ENCODE data around the gene GRIK5.
"Not testable (repeated sequence)": the region's sequence is repeated elsewhere in the genome, so short reads cannot be mapped to it uniquely, and the experiment has no call there.

Gene GRIK5

GRCh38 chr19:42042455-42043170, 27.4 kb downstream of the GRIK5 start:
- DNase-seq, result no peak

DNA sequence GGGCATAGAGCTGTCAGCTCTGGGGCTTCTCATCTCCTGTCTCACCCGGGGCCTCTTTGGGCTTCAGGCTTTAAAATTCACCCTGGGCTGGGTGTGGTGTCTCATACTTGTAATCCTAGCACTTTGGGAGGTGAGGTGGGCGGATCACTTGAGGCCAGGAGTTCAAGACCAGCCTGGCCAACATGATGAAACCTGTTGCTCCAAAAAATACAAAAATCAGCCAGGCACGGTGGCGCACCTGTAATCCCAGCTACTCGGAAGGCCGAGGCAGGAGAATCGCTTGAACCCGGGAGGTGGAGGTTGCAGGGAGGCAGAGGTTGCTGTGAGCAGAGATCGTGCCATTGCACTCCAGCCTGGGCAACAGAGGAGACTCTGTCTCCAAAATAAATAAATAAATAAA, 29.5 kb downstream of the GRIK5 start:
- not testable (repeated sequence) for DNase-seq

DNA sequence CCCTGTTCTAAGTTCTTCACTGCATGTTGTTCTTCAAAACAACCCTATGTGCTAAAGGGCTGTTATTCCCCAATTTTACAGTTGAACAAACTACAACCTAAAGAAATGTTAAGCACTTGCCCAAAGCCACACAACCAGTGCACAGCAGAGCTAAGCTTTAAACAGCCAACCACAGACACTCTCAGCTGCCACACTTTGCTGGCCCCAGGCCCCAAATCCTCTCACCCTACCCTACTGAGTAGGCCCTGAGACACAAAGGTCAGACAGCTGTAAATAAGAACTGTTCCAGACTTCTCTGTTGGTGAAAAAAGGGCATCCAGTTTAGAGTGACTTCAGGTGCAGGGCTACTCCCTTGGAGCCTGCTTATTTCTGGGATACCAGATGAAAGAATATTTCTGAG, 30.0 kb downstream of the GRIK5 start:
- DNase-seq, result no peak

- no peak for DNase-seq
Measured at GRCh38 chr19:42038666-42039065, 31.3 kb downstream of the GRIK5 start.

DNA sequence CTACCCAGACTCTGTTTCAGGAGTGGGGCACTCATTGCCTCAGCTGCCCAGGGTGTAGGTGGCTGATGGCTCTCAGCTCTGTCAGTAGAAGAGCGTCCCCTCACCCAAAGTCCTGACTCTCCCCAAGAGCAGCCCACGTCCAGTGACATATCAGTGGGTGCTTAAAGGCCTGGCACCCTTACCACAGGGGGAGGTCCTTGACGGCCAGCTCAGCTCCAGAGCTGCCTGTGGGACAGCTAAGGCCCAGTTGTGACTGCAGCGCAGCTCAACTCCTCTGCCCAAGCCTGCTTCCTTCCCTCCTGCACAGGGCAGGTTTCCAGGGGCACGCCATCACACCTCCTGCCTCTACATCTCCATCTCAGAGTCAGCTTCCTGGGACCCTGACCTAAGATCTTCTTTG, 32.4 kb downstream of the GRIK5 start:
- no peak for DNase-seq

DNA sequence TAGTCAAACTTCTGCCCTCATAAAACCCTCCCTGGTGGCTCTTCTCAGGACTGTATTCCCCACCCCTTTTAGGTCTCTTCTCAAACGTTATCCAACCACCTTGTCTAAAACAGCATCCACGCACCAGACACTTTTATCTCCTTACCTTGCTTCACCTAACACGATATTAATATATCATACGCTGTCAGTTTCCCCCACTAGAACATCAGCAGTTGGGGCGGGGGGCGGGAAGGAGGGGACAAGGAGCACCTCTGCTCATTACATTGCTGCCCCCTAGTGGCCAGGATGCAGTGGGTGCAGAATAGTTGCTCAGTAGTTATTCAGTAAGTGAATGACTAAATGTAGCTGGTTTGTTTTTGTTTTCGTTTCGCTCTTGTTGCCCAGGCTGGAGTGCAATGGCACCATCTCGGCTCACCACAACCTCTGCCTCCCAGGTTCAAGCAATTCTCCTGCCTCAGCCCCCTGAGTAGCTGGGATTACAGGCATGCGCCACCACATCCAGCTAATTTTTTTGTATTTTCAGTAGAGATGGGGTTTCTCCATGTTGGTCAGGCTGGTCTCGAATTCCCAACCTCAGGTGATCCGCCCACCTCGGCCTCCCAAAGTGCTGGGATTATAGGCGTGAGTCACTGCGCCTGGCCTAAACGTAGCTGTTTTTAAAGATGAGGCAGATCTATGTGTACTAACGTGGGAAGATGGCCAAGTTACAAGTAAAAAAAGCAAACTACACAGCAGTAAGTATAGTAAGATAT, 35.2 kb downstream of the GRIK5 start:
- DNase-seq, result peak; percentile 58

GRCh38 chr19:42033413-42033812, 36.6 kb downstream of the GRIK5 start:
- no peak for DNase-seq

GRCh38 chr19:42032431-42032830, 37.6 kb downstream of the GRIK5 start:
- no peak for DNase-seq

GRCh38 chr19:42030645-42031440, 39.2 kb downstream of the GRIK5 start:
- no peak for DNase-seq

DNA sequence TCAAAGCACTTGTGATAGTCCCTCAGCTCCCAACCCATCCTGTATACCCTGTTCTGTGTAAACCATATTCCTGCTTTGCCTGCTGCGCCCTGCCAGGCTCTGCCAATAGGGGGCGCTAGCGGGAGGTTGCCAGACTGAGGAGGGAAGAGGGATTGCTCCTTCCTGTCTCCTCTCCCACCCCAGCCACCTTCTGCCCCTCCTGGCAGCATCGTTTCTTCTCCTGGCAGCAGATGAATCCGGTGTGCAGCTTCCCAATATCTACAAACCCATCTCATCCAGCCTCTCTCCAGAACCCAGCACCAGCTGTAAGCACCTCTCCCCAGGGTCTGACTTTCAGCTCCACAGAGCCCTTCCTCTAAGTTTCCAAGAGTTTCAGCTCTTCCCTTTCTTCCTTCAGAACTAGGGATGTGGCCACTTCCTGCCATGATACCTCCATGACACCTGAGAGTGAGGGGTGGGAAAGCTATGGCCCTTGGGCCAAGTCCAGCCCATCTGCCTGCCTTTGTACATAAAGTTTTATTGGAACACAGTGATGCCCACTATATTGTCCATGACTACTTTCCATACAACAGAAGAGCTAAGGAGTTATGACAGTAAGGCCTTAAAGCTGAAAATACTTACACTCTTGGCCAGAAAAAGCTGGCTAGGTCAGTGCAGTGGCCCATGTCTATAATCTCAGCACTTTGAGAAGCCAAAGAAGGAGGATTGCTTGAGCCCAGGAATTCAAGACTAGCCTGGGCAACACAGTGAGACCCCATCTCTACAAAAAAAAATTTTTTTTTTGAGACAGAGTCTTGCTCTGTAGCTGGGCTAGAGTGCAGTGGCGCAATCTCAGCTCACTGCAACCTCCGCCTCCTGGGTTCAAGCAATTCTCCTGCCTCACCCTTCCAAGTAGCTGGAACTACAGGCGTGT, 41.4 kb downstream of the GRIK5 start:
- no peak for DNase-seq

- DNase-seq, result no peak
Measured at GRCh38 chr19:42024622-42025111, 45.3 kb downstream of the GRIK5 start.

GRCh38 chr19:42023943-42024260, 46.1 kb downstream of the GRIK5 start:
- no peak for DNase-seq

GRCh38 chr19:42023121-42023942, 46.7 kb downstream of the GRIK5 start:
- DNase-seq, result peak; percentile 37

DNA sequence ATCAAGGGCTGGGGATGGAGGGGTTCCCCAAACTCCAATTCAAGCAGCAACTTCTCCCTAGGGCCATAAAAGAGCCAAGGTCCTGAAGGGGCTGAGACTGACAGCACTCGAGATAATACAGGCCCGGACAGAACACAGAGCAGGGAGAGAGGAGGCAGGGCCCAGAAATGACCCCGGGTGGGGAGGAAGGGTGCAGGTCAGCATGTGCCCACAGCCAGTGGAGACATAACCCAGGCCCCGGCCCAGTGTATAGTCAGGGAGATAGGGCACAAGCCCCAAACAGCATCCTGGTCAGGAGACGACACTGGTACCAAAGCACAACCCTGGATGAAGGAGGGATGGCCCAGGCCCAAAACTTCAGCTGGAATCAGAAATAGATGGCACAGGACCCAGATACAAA, 47.4 kb downstream of the GRIK5 start:
- no peak for DNase-seq

GRCh38 chr19:42021185-42021584, 48.8 kb downstream of the GRIK5 start:
- no peak for DNase-seq

DNA sequence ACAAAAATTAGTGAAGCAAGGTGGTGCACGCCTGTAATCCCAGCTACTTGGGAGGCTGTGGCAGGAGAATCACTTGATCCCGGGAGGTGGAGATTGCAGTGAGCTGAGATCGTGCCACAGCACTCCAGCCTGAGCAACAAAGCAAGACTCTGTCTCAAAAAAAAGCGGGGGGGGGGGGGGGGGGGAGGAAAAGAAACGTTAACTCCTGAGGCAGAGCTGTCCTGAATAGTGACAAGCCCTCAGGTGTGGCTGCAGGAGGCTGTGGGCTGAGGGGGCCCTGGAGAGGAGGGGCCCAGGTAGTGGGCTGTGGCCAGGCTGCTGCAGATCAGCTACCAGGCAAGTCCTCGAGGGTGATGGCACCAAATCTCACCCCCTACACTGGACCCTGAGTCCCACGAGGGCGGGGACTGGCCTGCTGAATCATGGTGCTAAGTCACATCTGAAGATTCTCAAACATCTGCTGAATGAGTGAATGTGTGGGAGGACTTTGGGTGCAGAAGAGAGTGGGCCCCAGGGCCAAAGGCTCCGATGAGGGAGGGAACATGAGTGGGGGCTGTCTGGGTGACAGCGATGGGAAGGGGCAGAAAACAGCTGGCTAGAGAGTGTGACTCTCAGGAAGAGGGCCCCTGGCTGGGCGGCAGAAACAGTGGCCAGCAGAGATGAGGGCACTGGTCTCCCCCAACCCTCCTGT, 51.4 kb downstream of the GRIK5 start:
- peak; percentile 41 for DNase-seq

- DNase-seq, result no peak
Measured at GRCh38 chr19:42017040-42017439, 53.0 kb downstream of the GRIK5 start.

DNA sequence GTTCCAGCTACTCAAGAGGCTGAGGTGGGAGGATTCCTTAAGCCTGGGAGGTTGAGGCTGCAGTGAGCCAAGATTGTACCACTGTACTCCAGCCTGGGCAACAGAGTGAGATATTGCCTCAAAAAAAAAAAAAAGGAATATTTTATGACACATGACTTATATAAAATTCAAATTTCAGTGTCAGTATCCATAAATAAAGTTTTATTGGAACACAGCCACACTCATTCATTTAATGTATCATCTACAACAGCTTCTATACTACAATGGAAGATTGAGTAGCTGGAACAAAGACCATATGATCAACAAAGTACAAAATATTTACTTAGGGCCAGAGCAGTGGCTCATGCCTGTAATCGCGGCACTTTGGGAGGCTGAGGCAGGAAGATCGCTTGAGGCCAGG, 57.3 kb downstream of the GRIK5 start:
- DNase-seq, result not testable (repeated sequence)

DNA sequence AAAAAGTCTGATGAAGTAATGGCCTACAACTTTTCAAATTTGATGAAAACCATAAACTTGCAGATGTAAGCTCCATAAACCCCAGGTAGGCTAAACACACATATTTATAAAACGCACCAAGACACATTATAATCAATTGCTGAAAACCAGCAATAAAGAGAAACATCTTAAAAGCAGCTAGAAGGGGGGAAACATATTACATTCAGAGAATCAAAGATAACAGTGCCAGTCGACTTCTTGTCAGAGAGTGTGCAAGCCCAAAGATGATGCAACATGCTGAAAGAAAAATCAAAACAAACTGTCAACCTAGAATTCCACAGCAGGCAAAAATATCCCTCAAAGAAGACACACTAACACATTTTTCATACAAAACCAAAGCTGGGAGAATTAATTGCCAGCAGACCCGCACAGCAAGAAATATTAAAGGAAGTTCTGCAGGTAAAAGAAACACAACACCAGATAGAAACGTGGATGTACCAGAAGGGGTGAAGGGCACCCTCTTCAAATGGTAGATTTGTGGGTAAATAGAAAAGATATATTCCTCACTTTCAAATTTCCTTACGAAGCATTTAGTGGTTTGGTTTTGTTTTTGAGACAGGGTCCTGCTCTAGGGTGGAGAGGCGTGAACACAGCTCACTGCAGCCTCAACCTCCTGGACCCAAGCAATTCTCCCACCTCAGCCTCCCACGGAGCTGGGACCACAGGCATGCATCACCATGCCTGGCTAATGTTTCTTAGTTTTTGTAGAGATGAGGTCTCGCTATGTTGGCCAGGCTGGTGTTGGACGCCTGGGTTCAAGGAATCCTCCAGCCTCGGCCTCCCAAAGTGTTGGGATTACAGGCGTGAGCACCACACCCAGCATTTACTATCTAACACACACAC, 59.5 kb downstream of the GRIK5 start:
- DNase-seq, result no peak

DNA sequence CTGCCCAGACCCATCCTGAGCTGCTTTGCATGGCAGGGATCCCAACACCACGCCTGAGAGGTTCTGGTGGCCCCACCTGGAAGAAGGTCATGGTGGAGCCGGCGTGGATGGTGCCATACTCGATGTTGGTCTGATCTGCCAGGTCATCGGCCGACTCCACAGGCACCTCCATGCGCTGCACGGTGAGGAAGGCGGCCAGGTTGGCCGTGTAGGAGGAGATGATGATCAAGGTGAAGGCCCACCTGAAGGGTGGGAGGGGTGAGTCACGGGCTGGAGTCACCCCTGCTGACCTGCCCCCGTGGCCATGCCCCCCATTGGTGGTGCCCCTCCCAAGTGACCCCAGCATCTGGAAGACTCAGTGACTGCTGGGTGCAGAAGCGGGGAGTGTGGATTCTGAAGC, 63.4 kb downstream of the GRIK5 start:
- no peak for DNase-seq
